LHCN-M2 (cell line): ENCODE measurements around the gene STAMBPL1. TPM values are rescaled to one million over a fixed set of nuclear protein-coding genes. Genes with fewer than 3 reads are reported as not detected.
"Not testable (repeated sequence)": the region's sequence is repeated elsewhere in the genome, so short reads cannot be mapped to it uniquely, and the experiment has no call there.

Source experiments
- DNase-seq: peaks from one replicate; pipeline ENCODE4 v3.0.0-alpha.2; 2012; ENCODE audit warnings: low read depth
- polyA plus RNA-seq: library from polyadenylated mRNA; unstranded; fragments of >200 nt; gene quantifications from one replicate; pipeline ENCODE4 v1.2.1, GENCODE V29; 2012; ENCODE audit warnings: missing spikeins
- total RNA-seq: library from RNA; depleted of rRNA; stranded (reverse); fragments of >200 nt; gene quantifications from 2 replicates; pipeline ENCODE4 v1.2.3, GENCODE V29; 2014; rRNA removed

STAMBPL1 gene
- 57.1 and 69.0 TPM in 2 replicates for total RNA-seq
- 9.3 TPM for polyA plus RNA-seq

DNA sequence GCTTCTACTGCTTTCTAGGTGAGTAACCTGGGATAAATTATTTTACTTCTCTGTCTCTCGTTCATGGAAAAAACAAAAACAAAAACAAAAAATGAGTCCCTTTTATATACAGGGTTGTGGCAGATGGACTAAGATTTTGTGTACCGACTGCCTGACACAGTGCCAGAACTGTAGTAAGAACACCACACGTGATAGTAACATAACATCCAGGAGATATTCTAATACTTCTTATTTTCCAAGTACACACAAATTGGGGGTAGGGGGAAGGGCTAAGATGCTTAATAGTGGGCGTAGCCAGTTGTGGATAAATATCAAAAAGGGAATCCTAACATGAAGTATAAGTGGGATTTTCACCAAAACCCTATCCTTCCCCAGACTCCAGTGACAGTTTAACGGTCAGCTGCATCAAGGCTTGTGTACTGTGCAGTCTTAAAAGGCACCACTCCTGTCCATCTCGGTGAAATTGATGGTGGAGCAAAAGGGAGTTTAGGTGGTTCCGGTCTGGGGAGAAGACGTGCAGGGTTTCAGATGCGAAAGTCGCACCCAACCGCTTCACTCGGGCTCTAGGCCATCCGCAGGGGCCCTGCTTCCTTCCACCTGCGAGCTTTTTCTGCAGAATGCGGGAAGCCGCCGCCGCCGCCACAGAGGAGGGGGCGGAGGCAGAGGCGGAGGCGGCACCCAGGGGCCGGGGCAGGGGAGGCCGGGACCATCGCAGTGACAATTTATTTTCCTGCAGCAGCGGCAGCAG is at the start of gene STAMBPL1:
TSS of gene STAMBPL1 (plus strand) at position 712 of the 748 bp plus-strand sequence. CDS start 21,464 bp downstream, outside the sequence.
- peak; percentile 59 for DNase-seq

GRCh38 chr10:88830643-88831268 is 49.3 kb upstream of the STAMBPL1 start:
- DNase-seq = no peak

- no peak for DNase-seq
These were observed 48.3 kb upstream of the STAMBPL1 start for GRCh38 chr10:88831709-88832108.

DNA sequence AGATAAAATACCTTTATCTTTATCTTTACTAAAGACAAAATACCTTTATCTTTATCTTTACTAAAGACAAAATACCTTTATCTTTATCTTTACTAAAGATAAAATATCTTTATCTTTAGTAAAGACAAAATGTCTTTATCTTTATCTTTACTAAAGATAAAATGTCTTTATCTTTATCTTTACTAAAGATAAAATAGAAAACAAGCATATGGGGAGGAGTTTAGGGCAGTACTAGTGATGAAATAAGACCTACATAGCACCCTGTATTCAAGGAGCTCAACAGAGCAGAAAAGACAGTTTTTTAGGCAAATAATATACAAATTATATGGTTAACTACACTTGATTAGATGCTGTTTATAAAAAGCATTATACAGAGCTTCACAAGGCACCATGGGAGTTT is 47.7 kb upstream of the STAMBPL1 start:
- DNase-seq = no peak

DNA sequence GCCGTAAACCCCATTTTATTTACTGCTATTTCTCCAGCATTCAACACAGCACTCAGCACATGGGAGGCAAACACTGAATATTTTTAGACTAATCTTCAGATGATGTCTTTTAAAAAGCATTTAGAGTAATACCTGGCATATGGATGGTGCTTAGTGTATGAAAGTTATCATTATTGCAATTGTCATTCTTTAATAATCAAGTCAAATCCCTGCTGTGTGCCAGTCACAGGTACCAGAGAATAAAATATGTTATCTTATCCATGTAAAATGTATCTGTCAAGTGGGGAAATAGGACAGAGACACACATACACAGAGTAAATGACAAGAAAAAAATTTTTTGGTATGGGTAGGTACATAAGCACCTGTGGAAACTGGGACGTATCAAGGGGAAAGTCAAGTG is 46.9 kb upstream of the STAMBPL1 start:
- no peak for DNase-seq

GRCh38 chr10:88833723-88834122 is 46.3 kb upstream of the STAMBPL1 start:
- no peak for DNase-seq

- DNase-seq = peak; percentile 83
These were observed 44.7 kb upstream of the STAMBPL1 start for GRCh38 chr10:88835096-88835909.

- no peak for DNase-seq
These were observed 44.2 kb upstream of the STAMBPL1 start for GRCh38 chr10:88835910-88836221.

DNA sequence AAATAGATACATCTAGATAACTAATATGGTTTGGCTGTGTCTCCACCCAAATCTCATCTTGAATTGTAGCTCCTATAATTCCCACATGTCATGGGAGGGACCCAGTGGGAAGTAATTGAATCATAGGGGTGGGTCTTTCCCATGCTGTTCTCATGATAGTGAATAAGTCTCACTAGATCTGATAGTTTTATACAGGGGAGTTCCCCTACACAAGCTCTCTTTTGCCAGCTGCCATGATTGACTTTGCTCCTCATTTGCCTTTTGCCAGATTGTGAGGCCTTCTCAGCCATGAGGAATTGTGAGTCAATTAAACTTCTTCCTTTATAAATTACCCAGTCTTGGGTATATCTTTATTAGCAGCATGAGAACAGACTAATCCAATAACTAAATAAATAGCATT is 42.4 kb upstream of the STAMBPL1 start:
- DNase-seq = not testable (repeated sequence)

DNA sequence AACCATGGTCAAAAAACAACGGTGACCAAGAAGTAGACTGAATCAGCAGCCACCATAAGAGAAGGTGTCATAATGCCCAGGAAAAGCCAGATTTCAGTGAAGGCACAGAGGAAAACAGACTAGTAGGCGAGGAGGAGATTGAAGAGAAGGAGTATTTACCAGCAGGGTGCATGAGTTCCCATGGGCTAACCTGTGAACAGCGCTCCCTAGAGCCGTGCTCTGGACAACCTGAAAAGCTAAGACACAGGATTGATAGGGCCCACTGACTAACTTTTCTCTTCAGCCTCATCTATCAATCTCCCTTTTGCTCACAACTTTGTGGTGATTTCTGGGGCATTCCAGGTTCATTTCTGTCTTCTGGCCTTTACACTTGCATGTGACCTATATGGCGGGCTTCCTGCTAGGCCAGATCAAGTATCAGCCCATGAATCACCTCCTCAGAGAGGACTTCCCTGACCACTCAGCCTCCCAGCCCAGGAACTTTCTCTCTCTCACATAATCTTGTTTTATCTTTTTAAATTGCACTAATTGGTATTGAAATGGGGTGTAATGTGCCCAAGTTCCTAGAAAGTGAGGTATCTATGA is 41.2 kb upstream of the STAMBPL1 start:
- no peak for DNase-seq

DNA sequence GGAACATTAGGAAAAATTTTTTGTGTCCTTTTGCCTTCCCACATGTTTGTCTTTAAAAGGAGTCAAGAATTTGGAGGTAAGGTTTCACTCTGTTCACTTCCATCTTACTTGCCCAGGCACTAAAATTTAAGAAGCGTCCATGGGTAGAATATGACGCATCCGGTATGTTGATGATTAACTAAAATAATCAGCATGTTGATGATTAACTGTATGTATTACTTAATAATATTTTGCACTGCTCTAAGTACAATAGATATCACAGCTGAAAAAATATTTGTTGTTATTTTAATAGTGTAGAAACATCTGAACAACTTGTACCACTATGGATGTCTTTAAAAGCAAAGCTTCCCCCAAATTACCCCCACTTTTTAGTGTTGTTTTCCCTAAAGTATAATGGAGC is 39.9 kb upstream of the STAMBPL1 start:
- DNase-seq = no peak

DNA sequence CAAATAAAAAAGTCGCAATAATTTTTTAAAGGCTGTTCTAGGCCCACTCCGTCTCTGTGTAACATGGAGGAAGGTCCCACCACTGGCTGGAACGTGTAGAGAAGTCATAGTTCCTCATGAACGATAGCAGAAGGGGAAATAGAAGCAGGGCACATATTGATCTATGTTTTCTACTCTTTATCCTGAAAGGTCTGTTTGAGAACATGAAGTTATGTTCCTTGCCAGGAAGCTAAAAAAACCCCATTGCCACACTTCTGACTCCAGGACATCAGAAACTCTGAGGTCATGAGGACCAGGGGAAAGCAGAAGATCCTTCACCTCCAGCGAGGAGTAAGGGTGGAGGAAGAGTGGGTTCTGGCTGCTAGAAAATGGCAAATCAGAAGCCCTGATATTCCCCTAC is 39.2 kb upstream of the STAMBPL1 start:
- DNase-seq = no peak

DNA sequence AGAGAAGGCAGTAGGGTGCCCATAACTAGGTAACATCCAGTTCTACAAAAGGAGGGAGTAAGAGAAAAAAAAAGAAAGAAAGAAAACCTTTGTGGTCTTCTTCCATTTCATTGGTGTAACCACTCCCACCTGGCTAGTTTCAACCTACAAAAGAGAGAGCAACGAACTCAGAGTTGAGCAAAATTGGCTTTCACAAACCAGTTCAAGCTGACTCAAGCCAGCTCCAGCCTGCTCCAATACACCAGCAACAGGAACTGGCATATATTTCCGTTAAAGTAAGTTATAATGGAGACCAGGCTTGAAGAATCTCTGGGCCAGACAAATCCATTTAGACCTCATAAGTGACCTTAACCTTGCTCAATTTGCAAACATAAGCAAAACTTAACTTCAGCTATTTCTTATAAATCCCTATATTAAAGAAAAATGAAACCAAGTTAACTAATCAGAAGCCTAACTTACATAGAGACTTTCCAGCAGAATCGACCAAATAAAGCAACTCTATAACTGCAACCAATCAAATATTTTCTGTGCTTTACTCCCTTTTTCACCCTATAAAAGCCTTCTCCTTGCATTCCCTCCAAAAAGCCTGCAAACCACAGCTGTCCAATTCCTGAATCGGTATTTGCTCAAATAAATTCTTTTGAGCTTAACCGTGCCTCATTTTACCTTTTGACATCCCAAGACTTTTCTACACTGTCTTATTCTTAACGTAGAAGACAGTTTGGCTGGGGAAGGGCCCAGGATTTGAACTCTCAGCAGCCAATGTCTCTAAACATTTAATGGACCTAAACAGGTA is 38.5 kb upstream of the STAMBPL1 start:
- no peak for DNase-seq

GRCh38 chr10:88843171-88843570 is 36.9 kb upstream of the STAMBPL1 start:
- DNase-seq = no peak

DNA sequence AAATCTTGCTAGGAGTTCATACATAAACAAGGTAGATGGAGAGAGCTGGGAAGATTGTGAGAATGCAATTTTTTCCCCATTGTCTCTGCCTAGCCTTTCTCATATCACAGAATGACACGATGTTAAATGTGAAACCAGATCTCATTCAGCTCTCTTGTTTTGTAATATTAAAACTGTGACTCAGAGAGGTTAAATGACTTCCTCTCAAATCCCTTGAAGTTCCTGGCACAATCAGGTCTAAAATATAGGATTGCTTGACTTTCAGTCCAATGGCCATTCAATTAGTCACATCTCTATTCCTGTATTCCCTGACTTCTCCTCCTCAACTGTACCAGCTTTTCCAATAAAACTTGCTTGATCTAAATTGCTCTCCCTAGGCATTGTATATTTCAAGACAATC is 31.5 kb upstream of the STAMBPL1 start:
- DNase-seq = peak; percentile 94

- peak; percentile 45 for DNase-seq
These were observed 30.8 kb upstream of the STAMBPL1 start for GRCh38 chr10:88849234-88849633.

GRCh38 chr10:88850712-88851111 is 29.3 kb upstream of the STAMBPL1 start:
- no peak for DNase-seq

GRCh38 chr10:88851706-88852105 is 28.3 kb upstream of the STAMBPL1 start, which contains the start of gene ANKRD22:
ANKRD22 (minus strand) TSS chr10:88851844; CDS start chr10:88851607, 237 bp downstream.
- DNase-seq = peak; percentile 84

DNA sequence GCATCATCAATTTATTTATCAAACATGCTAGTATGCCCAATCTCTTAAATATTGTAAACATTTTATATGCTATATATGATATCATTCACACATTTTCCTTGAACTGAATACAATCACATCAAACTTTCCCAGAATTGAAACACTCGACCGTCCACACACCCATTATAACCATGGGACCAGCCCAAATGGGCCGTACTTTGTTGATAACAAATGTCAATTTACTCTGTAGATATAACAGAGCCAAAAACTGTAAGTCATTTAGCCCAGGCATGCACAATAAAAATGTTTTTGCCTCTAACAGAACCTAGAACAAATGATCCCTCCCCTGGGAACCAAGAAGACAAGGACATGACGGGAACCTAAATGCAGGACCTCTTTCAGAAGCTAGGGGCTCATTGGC is 27.7 kb upstream of the STAMBPL1 start:
- no peak for DNase-seq

DNA sequence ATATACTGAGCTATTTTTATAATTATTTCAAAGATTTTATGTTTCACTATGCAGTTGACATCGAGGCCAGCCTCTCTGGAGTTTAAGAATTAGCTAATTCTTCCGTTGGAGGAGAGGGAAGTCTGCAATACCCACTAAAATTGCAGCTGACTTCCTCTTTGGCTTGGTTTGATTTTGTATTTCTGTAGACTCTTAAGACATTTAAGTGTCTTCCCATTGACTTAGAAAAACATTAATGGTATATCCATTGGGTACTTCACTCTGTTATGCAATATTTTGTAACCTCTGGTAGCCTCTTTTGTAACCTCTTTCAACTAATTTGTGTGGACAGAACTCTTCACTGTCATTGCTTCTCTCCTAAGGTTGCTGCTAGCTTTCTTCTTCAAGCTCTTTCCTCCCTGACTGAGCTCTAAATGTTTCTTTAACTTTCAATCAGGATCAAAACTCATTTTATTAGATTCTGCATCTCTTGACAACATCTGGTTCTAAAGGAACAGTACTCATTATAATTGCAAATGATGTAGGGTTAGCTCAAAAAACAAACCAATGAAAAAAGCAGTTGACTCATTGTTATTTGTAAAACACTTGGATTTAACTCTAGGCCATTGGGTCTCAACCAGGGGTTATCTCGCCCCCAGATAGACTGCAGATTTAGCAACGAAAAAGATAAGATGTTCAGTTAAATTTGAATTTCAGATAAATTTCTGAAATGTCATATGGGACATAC is 26.7 kb upstream of the STAMBPL1 start:
- no peak for DNase-seq
